Esophagus muscularis mucosa (tissue), 4 donors: ENCODE data around the gene SSBP2. TPM values are rescaled to one million over a fixed set of nuclear protein-coding genes. Genes with fewer than 3 reads are reported as not detected.

ENCODE experiments used
- DNase-seq: peaks from one replicate; pipeline ENCODE4 v3.0.0-alpha.2; 2017; ENCODE audit errors: extremely low spot score
- H3K27ac ChIP-seq, 4 donors: fragments of 200-600 bp; sonication (generic); replicated peaks in 1 of 4; 1 replicate in 3 of 4; 2 replicates in 1 of 4; pipeline ENCODE4 v1.5.1; 2016 to 2019; ENCODE audit warnings: mild to moderate bottlenecking in 1 of 4
- H3K27me3 ChIP-seq, 4 donors: fragments of 200-600 bp; sonication (generic); one replicate each; pipeline versions ENCODE4 v1.5.1 to v1.6.0; 2016 to 2019
- H3K36me3 ChIP-seq, 4 donors: fragments of 200-600 bp; sonication (generic); one replicate each; pipeline ENCODE4 v1.5.1; 2016 to 2019
- H3K4me1 ChIP-seq, 4 donors: fragments of 200-600 bp; sonication (generic); one replicate each; pipeline ENCODE4 v1.5.1; 2016 to 2019
- H3K4me3 ChIP-seq, 4 donors: fragments of 200-600 bp; sonication (generic); 1 replicate in 2 of 4; 2 replicates in 2 of 4; pipeline ENCODE4 v1.5.1; 2016 to 2019; ENCODE audit warnings: mild to moderate bottlenecking in 4 of 4, moderate library complexity in 1 of 4
- H3K9me3 ChIP-seq, 4 donors: fragments of 200-600 bp; sonication (generic); 1 replicate in 3 of 4; 2 replicates in 1 of 4; pipeline ENCODE4 v1.5.1; 2016 to 2019
- CTCF ChIP-seq, 3 experiments: fragments of 200-600 bp in 2 of 3; fragments of 450-650 bp in 1 of 3; sonication (generic) in 2 of 3; IDR thresholded peaks; one replicate each; pipeline ENCODE4 v1.5.1; 2017 to 2019; ENCODE audit warnings: antibody characterized with exemption in 3 of 3, mild to moderate bottlenecking in 2 of 3, moderate library complexity in 1 of 3
- EP300 ChIP-seq: sonication (generic); formaldehyde crosslinking; IDR thresholded peaks from one replicate; pipeline ENCODE4 v1.6.1; 2017; ENCODE audit warnings: antibody characterized with exemption
- POLR2A ChIP-seq: fragments of 450-650 bp; IDR thresholded peaks from one replicate; pipeline ENCODE4 v1.6.1; 2017; ENCODE audit warnings: antibody characterized with exemption, moderate library complexity, mild to moderate bottlenecking, low read depth
- POLR2AphosphoS5 ChIP-seq, 2 donors: sonication (generic); formaldehyde crosslinking; IDR thresholded peaks; one replicate each; pipeline ENCODE4 v1.6.1; 2017; ENCODE audit warnings: antibody characterized with exemption in 2 of 2
- WGBS: methylation state at CpG from one replicate; pipeline ENCODE4 v1.1.5; 2018; 5-methylcytosine and 5-hydroxymethylcytosine counted together
- intact Hi-C: fragments of 100-400 bp; cut with DNase I; formaldehyde crosslinking; loops from one replicate; pipeline ENCODE4 v1.15.1; 2023
- total RNA-seq, 4 donors: library from RNA; depleted of rRNA; stranded (reverse); fragments of >200 nt; gene quantifications; one replicate each; pipeline versions ENCODE4 v1.1.0 to v1.2.1, GENCODE V29; 2016

Gene SSBP2
- total RNA-seq, 4 donors from 2014 or later, result 62.9 to 97.2 (median 74.2) TPM

- TF ChIP-seq EP300, result no peak
- TF ChIP-seq POLR2AphosphoS5 (IDR thresholded peaks at IDR 0.05), result no peak
- TF ChIP-seq CTCF (IDR thresholded peaks at IDR 0.05), result no peak
- no peak for TF ChIP-seq POLR2A
- 86% methylated on average over 2 of the region's 2 CpGs for WGBS
- Histone ChIP-seq H3K9me3 (no peaks in the 10 kb centered on the region), H3K4me3 (no peak overlapping the region), H3K27me3 (no peaks in the 10 kb centered on the region), H3K27ac (no peak overlapping the region), H3K36me3 (no peaks in the 10 kb centered on the region), H3K4me1 (peaks cover 0 to 8% (median 5%) of the 10 kb centered on the region in 4 donors)
- intact Hi-C loops, result no loop called here
- DNase-seq, result no peak
Measured at GRCh38 chr5:81533629-81534405, 217.1 kb downstream of the SSBP2 start.

- 95% methylated on average over 1 of the region's 1 CpG for WGBS
- intact Hi-C loops, result no loop called here
- H3K4me1 ChIP-seq, result peaks cover 0 to 10% (median 5%) of the 10 kb centered on the region in 4 donors
- no peak overlapping the region for H3K27ac ChIP-seq
- H3K27me3 ChIP-seq, result no peaks in the 10 kb centered on the region
- no peaks in the 10 kb centered on the region for H3K9me3 ChIP-seq
- TF ChIP-seq POLR2AphosphoS5 (IDR thresholded peaks at IDR 0.05), result no peak
- TF ChIP-seq CTCF (IDR thresholded peaks at IDR 0.05), result no peak
- no peak for TF ChIP-seq POLR2A
- TF ChIP-seq EP300, result no peak
- H3K4me3 ChIP-seq, result no peak overlapping the region
- DNase-seq, result no peak
- H3K36me3 ChIP-seq, result no peaks in the 10 kb centered on the region
Measured at GRCh38 chr5:81530919-81531318, 220.0 kb downstream of the SSBP2 start.

GRCh38 chr5:81525690-81526089 is 225.2 kb downstream of the SSBP2 start:
- Histone ChIP-seq H3K27ac (no peak overlapping the region), H3K4me1 (peaks cover 6 to 12% (median 6%) of the 10 kb centered on the region in 4 donors), H3K27me3 (no peaks in the 10 kb centered on the region), H3K9me3 (no peaks in the 10 kb centered on the region), H3K36me3 (no peaks in the 10 kb centered on the region), H3K4me3 (no peak overlapping the region)
- 24% methylated on average over 2 of the region's 2 CpGs for WGBS
- no peak for TF ChIP-seq EP300
- TF ChIP-seq POLR2AphosphoS5 (IDR thresholded peaks at IDR 0.05), result no peak
- TF ChIP-seq POLR2A, result no peak
- TF ChIP-seq CTCF (IDR thresholded peaks at IDR 0.05), result no peak
- intact Hi-C loops, result no loop called here
- DNase-seq, result no peak

- TF ChIP-seq CTCF (IDR thresholded peaks at IDR 0.05) (no peak), POLR2A (no peak), EP300 (no peak), POLR2AphosphoS5 (IDR thresholded peaks at IDR 0.05) (no peak)
- intact Hi-C loops, result no loop called here
- Histone ChIP-seq H3K27ac (no peak overlapping the region), H3K27me3 (no peaks in the 10 kb centered on the region), H3K36me3 (no peaks in the 10 kb centered on the region), H3K9me3 (no peaks in the 10 kb centered on the region), H3K4me3 (no peak overlapping the region), H3K4me1 (peaks cover 6 to 12% (median 6%) of the 10 kb centered on the region in 4 donors)
- DNase-seq, result no peak
Measured at GRCh38 chr5:81524015-81524414, 226.9 kb downstream of the SSBP2 start.

GRCh38 chr5:81522571-81522970 is 228.3 kb downstream of the SSBP2 start:
- DNase-seq, result no peak
- 55% methylated on average over 1 of the region's 1 CpG for WGBS
- Histone ChIP-seq H3K27ac (no peak overlapping the region), H3K4me1 (peaks cover 6 to 12% (median 6%) of the 10 kb centered on the region in 4 donors), H3K27me3 (no peaks in the 10 kb centered on the region), H3K9me3 (no peaks in the 10 kb centered on the region), H3K36me3 (no peaks in the 10 kb centered on the region), H3K4me3 (no peak overlapping the region)
- intact Hi-C loops, result no loop called here
- TF ChIP-seq EP300 (no peak), POLR2AphosphoS5 (IDR thresholded peaks at IDR 0.05) (no peak), POLR2A (no peak), CTCF (IDR thresholded peaks at IDR 0.05) (no peak)
